ENCODE results near the gene HOXB8. TPM values are rescaled to one million over a fixed set of nuclear protein-coding genes. Genes with fewer than 3 reads are reported as not detected.

Gene HOXB8
- total and polyA plus RNA-seq, 2 of the 13 experiments (the other 11 are each of a cell fraction or from before 2014, with no cell fraction given) = not detected

- CTCF ChIA-PET (ENCODE audit: low intra/inter-chr PET ratio, low total read pairs) = no interaction called here
- peaks cover 15 to 95% of the 10 kb centered on the region in 2 experiments; a peak in 4 of 5 replicates for H3K27me3 ChIP-seq (ENCODE audit: control insufficient read depth in 1 of 2, insufficient read depth in 2 of 2, low read length in 2 of 2)
These were observed 47.3 kb downstream of the HOXB8 start for GRCh38 chr17:48567646-48568354.

GRCh38 chr17:48567209-48567608 lies 47.9 kb downstream of the HOXB8 start:
- Histone ChIP-seq H3K4me2 (ENCODE audit: low read depth, low read length) (no peak overlapping the region), H3K4me3 (replicated peaks in 1 of 3; ENCODE audit: insufficient read depth in 1 of 3, low read depth in 2 of 3, low read length in 3 of 3) (no peak overlapping the region), H4K20me1 (ENCODE audit: insufficient read depth, low read length) (0 out of 2 replicates have a peak, but pooled peaks cover 4% of the 10 kb centered on the region), H3K27me3 (ENCODE audit: control insufficient read depth in 1 of 2, insufficient read depth in 2 of 2, low read length in 2 of 2) (peaks cover 12 to 95% of the 10 kb centered on the region in 2 experiments), H3K36me3 (replicated peaks in 1 of 2; ENCODE audit: control insufficient read depth in 1 of 2, insufficient read depth in 2 of 2, low read length in 2 of 2) (no peaks in the 10 kb centered on the region), H3K9ac (ENCODE audit: insufficient read depth, low read depth, low read length) (no peak overlapping the region), H3K79me2 (ENCODE audit: insufficient read depth, low read length) (no peaks in the 10 kb centered on the region), H3K4me1 (ENCODE audit: insufficient read depth, low read length) (no peaks in the 10 kb centered on the region), H3K9me3 (ENCODE audit: low read length) (no peaks in the 10 kb centered on the region), H3K27ac (ENCODE audit: extremely low read length, insufficient read depth, low read length) (no peak overlapping the region), H2AFZ (ENCODE audit: low read length) (no peak overlapping the region)
- in situ Hi-C loops (cut with HindIII; ENCODE audit: extremely low pct_ligation_motif_present, low pct_unique_long_range_greater_than_20kb) = no loop called here
- 3% methylated on average over 5 of the region's 6 CpGs for WGBS (ENCODE audit: low lambda C conversion rate)
- FAIRE-seq (no peak), DNase-seq (ENCODE audit: low spot score) (no peak), ATAC-seq (no peak)
- ChIA-PET CTCF (ENCODE audit: low intra/inter-chr PET ratio, low total read pairs) (no interaction called here), POLR2A (no interaction called here)
- intact Hi-C loops (cut with micrococcal nuclease; ENCODE audit: unreplicated experiment) = no loop called here
- BruUV-seq (replicated peaks) = no TSS peak
- no peak for TF ChIP-seq CHCHD3 (CRISPR knock-in tag; IDR thresholded peaks at IDR 0.05)
- no peak for TF ChIP-seq ZHX1 (CRISPR knock-in tag; IDR thresholded peaks at IDR 0.05; ENCODE audit: low read depth)
- TF ChIP-seq CREB1 (IDR thresholded peaks at IDR 0.05) = no peak
- no peak for TF ChIP-seq CREB1 (CRISPR knock-in tag; IDR thresholded peaks at IDR 0.05)
- TF ChIP-seq ZNF546 (CRISPR knock-in tag; conservative IDR thresholded peaks at IDR 0.05) = no peak
- no peak for TF ChIP-seq ZBTB38 (CRISPR knock-in tag; IDR thresholded peaks at IDR 0.05)

More at GRCh38 chr17:48567646-48568354, 47.3 kb downstream of the HOXB8 start:
- DNase-seq (ENCODE audit: low spot score) (no peak), FAIRE-seq (no peak), ATAC-seq (no peak)
- intact Hi-C loops (cut with micrococcal nuclease; ENCODE audit: unreplicated experiment) = no loop called here
- Histone ChIP-seq H3K36me3 (replicated peaks in 1 of 2; ENCODE audit: control insufficient read depth in 1 of 2, insufficient read depth in 2 of 2, low read length in 2 of 2) (no peaks in the 10 kb centered on the region), H3K9me3 (ENCODE audit: low read length) (no peaks in the 10 kb centered on the region), H3K4me1 (ENCODE audit: insufficient read depth, low read length) (no peaks in the 10 kb centered on the region), H4K20me1 (ENCODE audit: insufficient read depth, low read length) (0 out of 2 replicates have a peak, but pooled peaks cover 4% of the 10 kb centered on the region), H3K4me3 (replicated peaks in 1 of 3; ENCODE audit: insufficient read depth in 1 of 3, low read depth in 2 of 3, low read length in 3 of 3) (no peak overlapping the region), H3K79me2 (ENCODE audit: insufficient read depth, low read length) (no peaks in the 10 kb centered on the region), H3K4me2 (ENCODE audit: low read depth, low read length) (no peak overlapping the region), H3K27ac (ENCODE audit: extremely low read length, insufficient read depth, low read length) (no peak overlapping the region), H3K9ac (ENCODE audit: insufficient read depth, low read depth, low read length) (no peak overlapping the region), H2AFZ (ENCODE audit: low read length) (no peak overlapping the region)
- no TSS peak for BruUV-seq (replicated peaks)
- POLR2A ChIA-PET = no interaction called here
- TF ChIP-seq MYC (CRISPR knock-in tag; IDR thresholded peaks at IDR 0.05; ENCODE audit: borderline replicate concordance) (no peak), ARHGAP35 (CRISPR knock-in tag; IDR thresholded peaks at IDR 0.05; ENCODE audit: borderline replicate concordance) (no peak)
- 4% methylated on average over 2 of the region's 2 CpGs for WGBS (ENCODE audit: low lambda C conversion rate)
- in situ Hi-C loops (cut with HindIII; ENCODE audit: extremely low pct_ligation_motif_present, low pct_unique_long_range_greater_than_20kb) = no loop called here

All from HepG2 (cell line).